ENCODE measurements around the gene DHX58.

DNA sequence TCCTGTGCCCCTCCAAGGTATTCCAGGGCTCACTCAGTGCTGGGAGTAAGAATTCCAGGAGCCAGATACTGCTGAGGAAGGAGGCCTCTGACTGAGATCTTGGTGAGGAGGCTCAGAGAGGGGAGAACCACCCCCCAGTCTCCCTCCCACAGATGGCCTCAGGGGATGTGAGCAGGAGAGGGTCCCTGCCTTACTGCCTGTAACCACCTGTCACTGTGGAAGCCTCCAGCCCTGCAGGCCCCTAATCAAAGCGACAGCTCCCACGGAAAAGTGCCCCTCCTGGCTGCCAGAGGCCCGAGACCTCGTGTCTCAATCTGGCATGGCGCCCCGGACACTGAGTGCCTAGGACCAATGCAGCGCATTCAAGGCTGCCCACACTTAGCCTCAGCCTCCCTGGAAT is 54.5 kb downstream of the DHX58 start:
- TF ChIP-seq, protein P1, sequence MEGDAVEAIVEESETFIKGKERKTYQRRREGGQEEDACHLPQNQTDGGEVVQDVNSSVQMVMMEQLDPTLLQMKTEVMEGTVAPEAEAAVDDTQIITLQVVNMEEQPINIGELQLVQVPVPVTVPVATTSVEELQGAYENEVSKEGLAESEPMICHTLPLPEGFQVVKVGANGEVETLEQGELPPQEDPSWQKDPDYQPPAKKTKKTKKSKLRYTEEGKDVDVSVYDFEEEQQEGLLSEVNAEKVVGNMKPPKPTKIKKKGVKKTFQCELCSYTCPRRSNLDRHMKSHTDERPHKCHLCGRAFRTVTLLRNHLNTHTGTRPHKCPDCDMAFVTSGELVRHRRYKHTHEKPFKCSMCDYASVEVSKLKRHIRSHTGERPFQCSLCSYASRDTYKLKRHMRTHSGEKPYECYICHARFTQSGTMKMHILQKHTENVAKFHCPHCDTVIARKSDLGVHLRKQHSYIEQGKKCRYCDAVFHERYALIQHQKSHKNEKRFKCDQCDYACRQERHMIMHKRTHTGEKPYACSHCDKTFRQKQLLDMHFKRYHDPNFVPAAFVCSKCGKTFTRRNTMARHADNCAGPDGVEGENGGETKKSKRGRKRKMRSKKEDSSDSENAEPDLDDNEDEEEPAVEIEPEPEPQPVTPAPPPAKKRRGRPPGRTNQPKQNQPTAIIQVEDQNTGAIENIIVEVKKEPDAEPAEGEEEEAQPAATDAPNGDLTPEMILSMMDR (IDR thresholded peaks at IDR 0.05) = no peak
- no peak for TF ChIP-seq ZFX (IDR thresholded peaks at IDR 0.05; ENCODE audit: borderline replicate concordance)

Measured in 22Rv1 (cell line).